ENCODE data around the gene ZMYM4.

ZMYM4 gene

GRCh38 chr1:35285771-35286606, 17.5 kb downstream of the ZMYM4 start:
- Histone ChIP-seq H2AK5ac (ENCODE audit: low read length, severe bottlenecking) (no peak overlapping the region), H2BK15ac (ENCODE audit: low read depth, poor library complexity, severe bottlenecking) (no peak overlapping the region), H3K27ac (ENCODE audit: low read length, poor library complexity, severe bottlenecking) (no peak overlapping the region), H2BK5ac (ENCODE audit: low read depth, low read length, poor library complexity, severe bottlenecking) (no peak overlapping the region), H3K9ac (ENCODE audit: low read length) (no peak overlapping the region), H2BK120ac (ENCODE audit: low read depth, low read length) (no peak overlapping the region), H2AFZ (ENCODE audit: low read depth, low read length) (no peak overlapping the region), H4K91ac (ENCODE audit: low read length) (no peak overlapping the region), H4K8ac (ENCODE audit: low read length) (no peak overlapping the region), H3K4me2 (ENCODE audit: low read length, poor library complexity, severe bottlenecking) (no peak overlapping the region), H3K4me3 (ENCODE audit: insufficient read depth in 1 of 2, low read depth in 1 of 2, low read length in 2 of 2) (no peak overlapping the region), H3K14ac (ENCODE audit: low read length in 2 of 2) (no peak overlapping the region), H3K4ac (ENCODE audit: low read depth in 1 of 2, low read length in 2 of 2) (no peak overlapping the region), H3K23ac (ENCODE audit: low read length in 2 of 2) (no peak overlapping the region), H3K18ac (ENCODE audit: low read depth in 1 of 2, low read length in 2 of 2) (no peak overlapping the region), H3K79me1 (replicated peaks; ENCODE audit: low read length, poor library complexity, severe bottlenecking) (peaks cover 8% of the 10 kb centered on the region), H3K27me3 (ENCODE audit: control insufficient read depth in 1 of 2, insufficient read depth in 1 of 2, low read length in 2 of 2) (no peaks in the 10 kb centered on the region), H3K36me3 (ENCODE audit: control insufficient read depth in 1 of 2, insufficient read depth in 2 of 2, low read depth in 1 of 2, low read length in 2 of 2) (peaks cover 3 to 19% of the 10 kb centered on the region in 2 experiments), H3K9me3 (ENCODE audit: control insufficient read depth, low read length) (peaks cover 6% of the 10 kb centered on the region), H3K4me1 (ENCODE audit: control insufficient read depth, insufficient read depth, low read depth, low read length) (no peaks in the 10 kb centered on the region), H2BK12ac (ENCODE audit: low read length in 2 of 2) (no peak overlapping the region)
- DNase-seq: no peak
- 91% methylated on average over 4 of the region's 5 CpGs for WGBS

- WGBS: 90% methylated on average over 4 of the region's 9 CpGs
- no peak overlapping the region for H2BK5ac ChIP-seq (ENCODE audit: low read depth, low read length, poor library complexity, severe bottlenecking)
- H3K4me3 ChIP-seq (ENCODE audit: insufficient read depth in 1 of 2, low read depth in 1 of 2, low read length in 2 of 2): peak overlapping the region in 1 of 2 experiments; percentile 31
- H3K9ac ChIP-seq (ENCODE audit: low read length): peak overlapping the region; percentile 89
- no peak overlapping the region for H2BK15ac ChIP-seq (ENCODE audit: low read depth, poor library complexity, severe bottlenecking)
- H3K36me3 ChIP-seq (ENCODE audit: control insufficient read depth in 1 of 2, insufficient read depth in 2 of 2, low read depth in 1 of 2, low read length in 2 of 2): peaks cover 8 to 20% of the 10 kb centered on the region in 2 experiments
- peaks cover 13% of the 10 kb centered on the region for H3K79me1 ChIP-seq (replicated peaks; ENCODE audit: low read length, poor library complexity, severe bottlenecking)
- peak overlapping the region; percentile 61 for H3K4me2 ChIP-seq (ENCODE audit: low read length, poor library complexity, severe bottlenecking)
- peaks cover 6% of the 10 kb centered on the region for H3K9me3 ChIP-seq (ENCODE audit: control insufficient read depth, low read length)
- no peak overlapping the region for H3K18ac ChIP-seq (ENCODE audit: low read depth in 1 of 2, low read length in 2 of 2)
- no peaks in the 10 kb centered on the region for H3K4me1 ChIP-seq (ENCODE audit: control insufficient read depth, insufficient read depth, low read depth, low read length)
- no peak overlapping the region for H3K23ac ChIP-seq (ENCODE audit: low read length in 2 of 2)
- H2BK120ac ChIP-seq (ENCODE audit: low read depth, low read length): no peak overlapping the region
- no peaks in the 10 kb centered on the region for H3K27me3 ChIP-seq (ENCODE audit: control insufficient read depth in 1 of 2, insufficient read depth in 1 of 2, low read length in 2 of 2)
- no peak overlapping the region for H2AFZ ChIP-seq (ENCODE audit: low read depth, low read length)
- H4K91ac ChIP-seq (ENCODE audit: low read length): no peak overlapping the region
- no peak overlapping the region for H4K8ac ChIP-seq (ENCODE audit: low read length)
- H2BK12ac ChIP-seq (ENCODE audit: low read length in 2 of 2): no peak overlapping the region
- no peak overlapping the region for H3K4ac ChIP-seq (ENCODE audit: low read depth in 1 of 2, low read length in 2 of 2)
- no peak overlapping the region for H2AK5ac ChIP-seq (ENCODE audit: low read length, severe bottlenecking)
- H3K14ac ChIP-seq (ENCODE audit: low read length in 2 of 2): no peak overlapping the region
- peak overlapping the region; percentile 68 for H3K27ac ChIP-seq (ENCODE audit: low read length, poor library complexity, severe bottlenecking)
- peak; percentile 69 for DNase-seq
Observed at GRCh38 chr1:35287807-35288640, 19.5 kb downstream of the ZMYM4 start.

- H2AFZ ChIP-seq (ENCODE audit: low read depth, low read length): no peak overlapping the region
- H4K8ac ChIP-seq (ENCODE audit: low read length): no peak overlapping the region
- H2AK5ac ChIP-seq (ENCODE audit: low read length, severe bottlenecking): no peak overlapping the region
- H3K9me3 ChIP-seq (ENCODE audit: control insufficient read depth, low read length): peaks cover 6% of the 10 kb centered on the region
- H3K14ac ChIP-seq (ENCODE audit: low read length in 2 of 2): no peak overlapping the region
- no peak overlapping the region for H2BK5ac ChIP-seq (ENCODE audit: low read depth, low read length, poor library complexity, severe bottlenecking)
- no peak overlapping the region for H3K4ac ChIP-seq (ENCODE audit: low read depth in 1 of 2, low read length in 2 of 2)
- peak overlapping the region in 1 of 2 experiments; percentile 31 for H3K4me3 ChIP-seq (ENCODE audit: insufficient read depth in 1 of 2, low read depth in 1 of 2, low read length in 2 of 2)
- H2BK120ac ChIP-seq (ENCODE audit: low read depth, low read length): no peak overlapping the region
- H3K27me3 ChIP-seq (ENCODE audit: control insufficient read depth in 1 of 2, insufficient read depth in 1 of 2, low read length in 2 of 2): no peaks in the 10 kb centered on the region
- peak; percentile 54 for DNase-seq
- no peak overlapping the region for H4K91ac ChIP-seq (ENCODE audit: low read length)
- H3K36me3 ChIP-seq (ENCODE audit: control insufficient read depth in 1 of 2, insufficient read depth in 2 of 2, low read depth in 1 of 2, low read length in 2 of 2): peaks cover 12 to 26% of the 10 kb centered on the region in 2 experiments
- H2BK12ac ChIP-seq (ENCODE audit: low read length in 2 of 2): no peak overlapping the region
- peaks cover 14% of the 10 kb centered on the region for H3K79me1 ChIP-seq (replicated peaks; ENCODE audit: low read length, poor library complexity, severe bottlenecking)
- peak overlapping the region; percentile 68 for H3K27ac ChIP-seq (ENCODE audit: low read length, poor library complexity, severe bottlenecking)
- H2BK15ac ChIP-seq (ENCODE audit: low read depth, poor library complexity, severe bottlenecking): no peak overlapping the region
- H3K23ac ChIP-seq (ENCODE audit: low read length in 2 of 2): no peak overlapping the region
- H3K4me1 ChIP-seq (ENCODE audit: control insufficient read depth, insufficient read depth, low read depth, low read length): no peaks in the 10 kb centered on the region
- H3K18ac ChIP-seq (ENCODE audit: low read depth in 1 of 2, low read length in 2 of 2): no peak overlapping the region
- peak overlapping the region; percentile 89 for H3K9ac ChIP-seq (ENCODE audit: low read length)
- no peak overlapping the region for H3K4me2 ChIP-seq (ENCODE audit: low read length, poor library complexity, severe bottlenecking)
Observed at GRCh38 chr1:35288761-35289160, 20.3 kb downstream of the ZMYM4 start.

- no peak overlapping the region for H3K4me2 ChIP-seq (ENCODE audit: low read length, poor library complexity, severe bottlenecking)
- WGBS: 97% methylated on average over 2 of the region's 2 CpGs
- H2BK120ac ChIP-seq (ENCODE audit: low read depth, low read length): no peak overlapping the region
- H2AK5ac ChIP-seq (ENCODE audit: low read length, severe bottlenecking): no peak overlapping the region
- H3K4me3 ChIP-seq (ENCODE audit: insufficient read depth in 1 of 2, low read depth in 1 of 2, low read length in 2 of 2): no peak overlapping the region
- no peak for DNase-seq
- no peaks in the 10 kb centered on the region for H3K4me1 ChIP-seq (ENCODE audit: control insufficient read depth, insufficient read depth, low read depth, low read length)
- no peak overlapping the region for H3K14ac ChIP-seq (ENCODE audit: low read length in 2 of 2)
- no peak overlapping the region for H2BK5ac ChIP-seq (ENCODE audit: low read depth, low read length, poor library complexity, severe bottlenecking)
- H3K4ac ChIP-seq (ENCODE audit: low read depth in 1 of 2, low read length in 2 of 2): no peak overlapping the region
- no peak overlapping the region for H4K91ac ChIP-seq (ENCODE audit: low read length)
- H3K9ac ChIP-seq (ENCODE audit: low read length): no peak overlapping the region
- H2AFZ ChIP-seq (ENCODE audit: low read depth, low read length): no peak overlapping the region
- H3K79me1 ChIP-seq (replicated peaks; ENCODE audit: low read length, poor library complexity, severe bottlenecking): peaks cover 13% of the 10 kb centered on the region
- no peaks in the 10 kb centered on the region for H3K27me3 ChIP-seq (ENCODE audit: control insufficient read depth in 1 of 2, insufficient read depth in 1 of 2, low read length in 2 of 2)
- H2BK15ac ChIP-seq (ENCODE audit: low read depth, poor library complexity, severe bottlenecking): no peak overlapping the region
- no peak overlapping the region for H3K23ac ChIP-seq (ENCODE audit: low read length in 2 of 2)
- H3K18ac ChIP-seq (ENCODE audit: low read depth in 1 of 2, low read length in 2 of 2): no peak overlapping the region
- peaks cover 12 to 27% of the 10 kb centered on the region in 2 experiments for H3K36me3 ChIP-seq (ENCODE audit: control insufficient read depth in 1 of 2, insufficient read depth in 2 of 2, low read depth in 1 of 2, low read length in 2 of 2)
- H4K8ac ChIP-seq (ENCODE audit: low read length): no peak overlapping the region
- H3K27ac ChIP-seq (ENCODE audit: low read length, poor library complexity, severe bottlenecking): no peak overlapping the region
- no peak overlapping the region for H2BK12ac ChIP-seq (ENCODE audit: low read length in 2 of 2)
- no peaks in the 10 kb centered on the region for H3K9me3 ChIP-seq (ENCODE audit: control insufficient read depth, low read length)
Observed at GRCh38 chr1:35290452-35290851, 21.9 kb downstream of the ZMYM4 start.
